ENCODE results near the gene CXXC4. TPM values are rescaled to one million over a fixed set of nuclear protein-coding genes. Genes with fewer than 3 reads are reported as not detected.

CXXC4 gene
- total RNA-seq, 3 donors from 2014 or later (not counting 1 experiment from before 2014, with no cell fraction given): 0.77 to 2.1 (median 0.82) TPM

DNA sequence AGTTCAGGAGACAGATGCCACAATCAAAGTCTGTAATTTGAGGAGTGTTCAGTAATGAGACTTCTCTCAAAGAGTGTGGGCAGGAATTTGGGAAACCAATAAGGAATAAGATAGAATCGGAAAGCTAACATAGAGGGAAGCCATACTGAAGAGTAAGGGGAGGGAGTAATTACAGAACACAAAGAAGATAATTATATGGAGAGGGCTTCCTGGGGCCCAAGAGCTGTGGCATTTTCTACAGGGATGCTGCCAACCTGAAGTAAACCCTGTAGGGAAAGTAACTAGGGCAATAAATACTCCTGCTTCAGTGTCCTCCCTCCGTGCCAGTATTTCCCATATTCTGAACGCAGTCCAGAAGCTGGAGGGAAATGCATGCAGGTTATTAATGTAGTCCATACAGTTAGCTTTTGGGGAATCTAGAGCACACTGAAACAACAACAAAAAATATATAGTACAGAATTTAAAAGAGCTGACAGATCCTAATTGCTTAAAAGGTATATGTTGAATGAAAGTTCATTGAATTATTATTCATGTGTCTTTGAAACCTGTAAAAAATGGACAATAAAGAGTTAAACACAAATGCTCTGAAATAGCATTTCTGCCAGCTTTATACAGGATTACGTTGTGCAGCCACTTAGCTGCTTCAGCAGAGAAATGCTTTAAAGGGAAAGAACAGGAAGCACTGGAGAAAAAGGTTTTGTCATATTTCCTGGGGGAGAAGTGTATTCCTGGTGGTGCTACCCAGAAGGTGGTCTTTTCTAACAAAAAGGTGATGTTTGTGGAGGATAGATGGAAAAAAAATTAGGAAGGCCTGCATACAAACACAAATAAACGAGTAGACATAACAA, 48.0 kb downstream of the CXXC4 start:
- TF ChIP-seq, protein P1, sequence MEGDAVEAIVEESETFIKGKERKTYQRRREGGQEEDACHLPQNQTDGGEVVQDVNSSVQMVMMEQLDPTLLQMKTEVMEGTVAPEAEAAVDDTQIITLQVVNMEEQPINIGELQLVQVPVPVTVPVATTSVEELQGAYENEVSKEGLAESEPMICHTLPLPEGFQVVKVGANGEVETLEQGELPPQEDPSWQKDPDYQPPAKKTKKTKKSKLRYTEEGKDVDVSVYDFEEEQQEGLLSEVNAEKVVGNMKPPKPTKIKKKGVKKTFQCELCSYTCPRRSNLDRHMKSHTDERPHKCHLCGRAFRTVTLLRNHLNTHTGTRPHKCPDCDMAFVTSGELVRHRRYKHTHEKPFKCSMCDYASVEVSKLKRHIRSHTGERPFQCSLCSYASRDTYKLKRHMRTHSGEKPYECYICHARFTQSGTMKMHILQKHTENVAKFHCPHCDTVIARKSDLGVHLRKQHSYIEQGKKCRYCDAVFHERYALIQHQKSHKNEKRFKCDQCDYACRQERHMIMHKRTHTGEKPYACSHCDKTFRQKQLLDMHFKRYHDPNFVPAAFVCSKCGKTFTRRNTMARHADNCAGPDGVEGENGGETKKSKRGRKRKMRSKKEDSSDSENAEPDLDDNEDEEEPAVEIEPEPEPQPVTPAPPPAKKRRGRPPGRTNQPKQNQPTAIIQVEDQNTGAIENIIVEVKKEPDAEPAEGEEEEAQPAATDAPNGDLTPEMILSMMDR (IDR thresholded peaks at IDR 0.05): no peak

DNA sequence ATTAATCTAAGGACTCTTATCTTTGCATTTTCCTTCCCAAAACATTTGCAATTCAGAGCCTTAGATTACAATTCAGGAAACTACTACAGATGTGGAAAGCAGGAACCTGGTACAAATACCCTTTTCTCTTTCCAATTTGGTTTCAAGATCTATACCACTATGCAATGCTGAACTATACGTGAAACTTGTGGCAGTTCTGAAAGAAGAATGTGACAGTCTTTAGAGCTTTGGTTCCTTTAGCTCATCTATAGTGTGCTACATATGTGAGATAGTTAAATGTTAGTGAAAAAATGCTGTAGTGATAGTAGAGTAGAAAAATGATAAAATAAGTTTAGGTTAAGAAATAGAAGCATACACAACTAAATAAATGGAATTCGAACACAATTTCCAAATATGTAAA, 50.0 kb downstream of the CXXC4 start:
- H3K27me3 ChIP-seq (ENCODE audit: control insufficient read depth, insufficient read depth, low read length): no peaks in the 10 kb centered on the region
- H3K4me3 ChIP-seq (ENCODE audit: low read length): no peak overlapping the region
- H3K4me1 ChIP-seq (ENCODE audit: control insufficient read depth, insufficient read depth, low read length): no peaks in the 10 kb centered on the region
- Mint-ChIP-seq H3K9me3 (peaks cover 2 to 5% of the 10 kb centered on the region in 2 donors), H3K4me1 (no peaks in the 10 kb centered on the region), H3K36me3 (no peaks in the 10 kb centered on the region), H3K27ac (no peak overlapping the region), H3K4me3 (no peak overlapping the region), H3K27me3 (ENCODE audit: low read depth in 2 of 2) (no peaks in the 10 kb centered on the region)
- no peaks in the 10 kb centered on the region for H3K9me3 ChIP-seq (ENCODE audit: control insufficient read depth, insufficient read depth, low read length)
- no peaks in the 10 kb centered on the region for H3K36me3 ChIP-seq (ENCODE audit: control insufficient read depth, insufficient read depth, low read length)
- DNase-seq (no peak), ATAC-seq (no peak)
- intact Hi-C loops (cut with micrococcal nuclease): no loop called here
- 80% methylated on average over 1 of the region's 2 CpGs for WGBS (ENCODE audit: insufficient coverage)
- TF ChIP-seq, protein P1 (IDR thresholded peaks at IDR 0.05): no peak
- no peak overlapping the region for H3K27ac ChIP-seq (ENCODE audit: low read length)

More for the DNA sequence above, 48.0 kb downstream of the CXXC4 start:
- Mint-ChIP-seq H3K4me1 (no peaks in the 10 kb centered on the region), H3K36me3 (no peaks in the 10 kb centered on the region), H3K27ac (no peak overlapping the region), H3K9me3 (peaks cover 0 to 3% of the 10 kb centered on the region in 2 donors), H3K4me3 (no peak overlapping the region), H3K27me3 (ENCODE audit: low read depth in 2 of 2) (no peaks in the 10 kb centered on the region)
- no peaks in the 10 kb centered on the region for H3K27me3 ChIP-seq (ENCODE audit: control insufficient read depth, insufficient read depth, low read length)
- no peaks in the 10 kb centered on the region for H3K36me3 ChIP-seq (ENCODE audit: control insufficient read depth, insufficient read depth, low read length)
- DNase-seq: no peak
- WGBS (ENCODE audit: insufficient coverage): 76% methylated on average over 4 of the region's 5 CpGs
- intact Hi-C loops (cut with micrococcal nuclease): no loop called here
- no peaks in the 10 kb centered on the region for H3K4me1 ChIP-seq (ENCODE audit: control insufficient read depth, insufficient read depth, low read length)
- H3K27ac ChIP-seq (ENCODE audit: low read length): no peak overlapping the region
- no peak for ATAC-seq
- H3K9me3 ChIP-seq (ENCODE audit: control insufficient read depth, insufficient read depth, low read length): no peaks in the 10 kb centered on the region
- no peak overlapping the region for H3K4me3 ChIP-seq (ENCODE audit: low read length)

GRCh38 chr4:104436542-104436941, 58.2 kb downstream of the CXXC4 start:
- DNase-seq (no peak), ATAC-seq (no peak)
- no peaks in the 10 kb centered on the region for H3K4me1 Mint-ChIP-seq
- WGBS (ENCODE audit: insufficient coverage): 79% methylated on average over 2 of the region's 2 CpGs
- H3K4me1 ChIP-seq (ENCODE audit: control insufficient read depth, insufficient read depth, low read length): no peaks in the 10 kb centered on the region
- H3K4me3 Mint-ChIP-seq: no peak overlapping the region
- intact Hi-C loops (cut with micrococcal nuclease): no loop called here
- H3K4me3 ChIP-seq (ENCODE audit: low read length): no peak overlapping the region
- H3K9me3 Mint-ChIP-seq: peaks cover 5 to 11% of the 10 kb centered on the region in 2 donors
- TF ChIP-seq, protein P1 (IDR thresholded peaks at IDR 0.05): no peak
- no peaks in the 10 kb centered on the region for H3K27me3 Mint-ChIP-seq (ENCODE audit: low read depth in 2 of 2)
- no peak overlapping the region for H3K27ac Mint-ChIP-seq
- H3K36me3 ChIP-seq (ENCODE audit: control insufficient read depth, insufficient read depth, low read length): no peaks in the 10 kb centered on the region
- no peaks in the 10 kb centered on the region for H3K9me3 ChIP-seq (ENCODE audit: control insufficient read depth, insufficient read depth, low read length)
- H3K27me3 ChIP-seq (ENCODE audit: control insufficient read depth, insufficient read depth, low read length): no peaks in the 10 kb centered on the region
- H3K36me3 Mint-ChIP-seq: no peaks in the 10 kb centered on the region
- H3K27ac ChIP-seq (ENCODE audit: low read length): no peak overlapping the region

Measured in natural killer cell (primary cell).